ENCODE data around the gene CTXND1. TPM values are rescaled to one million over a fixed set of nuclear protein-coding genes. Genes with fewer than 3 reads are reported as not detected.

CTXND1 gene
- total RNA-seq, 1 experiment from 2014 or later, result 0.04 TPM

- TF ChIP-seq PRDM15 (CRISPR knock-in tag; IDR thresholded peaks at IDR 0.05) (no peak), ZNF671 (CRISPR knock-in tag; IDR thresholded peaks at IDR 0.05) (no peak), JAZF1 (CRISPR knock-in tag; IDR thresholded peaks at IDR 0.05) (no peak), PRRX2 (CRISPR knock-in tag; IDR thresholded peaks at IDR 0.05) (no peak)
Measured at GRCh38 chr15:80170596-80170995, 81.4 kb downstream of the CTXND1 start (continued).

- peaks cover 5% of the 10 kb centered on the region; the same call in 1 of the 2 replicates for H3K9me3 Mint-ChIP-seq
- H3K27ac Mint-ChIP-seq, result no peak overlapping the region
- TF ChIP-seq ZNF425 (CRISPR knock-in tag; conservative IDR thresholded peaks at IDR 0.05) (no peak), ZMAT4 (CRISPR knock-in tag; IDR thresholded peaks at IDR 0.05) (no peak)
- POLR2A ChIA-PET, result no interaction called here
- H3K4me3 Mint-ChIP-seq, result no peak overlapping the region
- peaks cover 19% of the 10 kb centered on the region for H3K36me3 Mint-ChIP-seq
- H3K27me3 Mint-ChIP-seq (ENCODE audit: low read depth), result no peaks in the 10 kb centered on the region
- ATAC-seq (no peak), DNase-seq (ENCODE audit: low spot score) (no peak)
- H3K4me1 Mint-ChIP-seq, result no peaks in the 10 kb centered on the region
- CTCF ChIA-PET, result no interaction called here
Measured at GRCh38 chr15:80169768-80170357, 82.2 kb downstream of the CTXND1 start.

- Mint-ChIP-seq H3K4me3 (no peak overlapping the region), H3K27ac (peak overlapping the region; percentile 86), H3K4me1 (no peaks in the 10 kb centered on the region), H3K9me3 (peaks cover 5% of the 10 kb centered on the region; the same call in 1 of the 2 replicates), H3K36me3 (peaks cover 30% of the 10 kb centered on the region), H3K27me3 (ENCODE audit: low read depth) (no peaks in the 10 kb centered on the region)
- DNase-seq (ENCODE audit: low spot score), result no peak
- CTCF ChIA-PET, result interaction anchor here (1.2 kb wide), 1 partner anchor 1161 kb away, joined by 4 read pairs; no protein-coding TSS in a partner anchor
- no peak for ATAC-seq
- POLR2A ChIA-PET, result no interaction called here
- TF ChIP-seq CBFB (CRISPR knock-in tag; IDR thresholded peaks at IDR 0.05; ENCODE audit: low read depth) (no peak), SOX15 (CRISPR knock-in tag; IDR thresholded peaks at IDR 0.05) (no peak), PRDM15 (CRISPR knock-in tag; IDR thresholded peaks at IDR 0.05) (no peak), ARID4B (CRISPR knock-in tag; IDR thresholded peaks at IDR 0.05; ENCODE audit: borderline replicate concordance) (no peak), ZSCAN18 (CRISPR knock-in tag; IDR thresholded peaks at IDR 0.05) (no peak), E2F5 (CRISPR knock-in tag; IDR thresholded peaks at IDR 0.05) (no peak), ELF4 (CRISPR knock-in tag; IDR thresholded peaks at IDR 0.05; ENCODE audit: low read depth) (no peak), ZNF396 (CRISPR knock-in tag; IDR thresholded peaks at IDR 0.05; ENCODE audit: borderline replicate concordance) (no peak)
Measured at GRCh38 chr15:80168421-80168820, 83.6 kb downstream of the CTXND1 start.

Measured in WTC11 (cell line).